Measurements from ENCODE around the gene SP1.

DNA sequence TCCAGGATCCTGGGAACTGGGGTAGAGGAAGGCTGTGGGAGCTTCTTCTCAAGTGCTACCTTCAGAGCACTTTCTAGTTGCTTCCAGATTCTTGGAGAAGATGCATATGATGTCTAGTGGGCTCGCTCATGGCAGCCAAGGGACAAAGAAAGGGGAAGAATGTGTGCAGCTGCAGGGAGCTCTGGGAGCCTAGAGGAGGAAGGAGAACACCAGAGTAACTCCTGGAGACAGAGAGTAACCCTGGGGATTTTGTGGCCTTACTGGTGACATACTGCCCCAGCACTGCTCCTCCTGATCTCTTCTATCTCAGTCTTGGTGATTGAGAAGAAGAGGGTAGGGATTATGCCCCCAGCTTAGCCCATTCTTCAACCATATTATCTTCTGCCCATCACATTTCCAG, 33.5 kb upstream of the SP1 start:
- no peak for TF ChIP-seq GATA2 (IDR thresholded peaks at IDR 0.05; ENCODE audit: low read depth, low read length)
- no peak for TF ChIP-seq GATA3 (IDR thresholded peaks at IDR 0.05; ENCODE audit: low read depth, low read length)

Measured in SH-SY5Y (cell line).